Vein endothelial cell (primary cell): ENCODE data around the gene GRK1. TPM values are rescaled to one million over a fixed set of nuclear protein-coding genes. Genes with fewer than 3 reads are reported as not detected.

Experiments
- total RNA-seq: library from RNA; depleted of rRNA; stranded (reverse); fragments of >200 nt; gene quantifications from 2 replicates; pipeline ENCODE4 v1.2.3, GENCODE V29; 2012

Gene GRK1
- total RNA-seq = under 0.01 TPM in 1 of 2 replicates, not detected in the other

DNA sequence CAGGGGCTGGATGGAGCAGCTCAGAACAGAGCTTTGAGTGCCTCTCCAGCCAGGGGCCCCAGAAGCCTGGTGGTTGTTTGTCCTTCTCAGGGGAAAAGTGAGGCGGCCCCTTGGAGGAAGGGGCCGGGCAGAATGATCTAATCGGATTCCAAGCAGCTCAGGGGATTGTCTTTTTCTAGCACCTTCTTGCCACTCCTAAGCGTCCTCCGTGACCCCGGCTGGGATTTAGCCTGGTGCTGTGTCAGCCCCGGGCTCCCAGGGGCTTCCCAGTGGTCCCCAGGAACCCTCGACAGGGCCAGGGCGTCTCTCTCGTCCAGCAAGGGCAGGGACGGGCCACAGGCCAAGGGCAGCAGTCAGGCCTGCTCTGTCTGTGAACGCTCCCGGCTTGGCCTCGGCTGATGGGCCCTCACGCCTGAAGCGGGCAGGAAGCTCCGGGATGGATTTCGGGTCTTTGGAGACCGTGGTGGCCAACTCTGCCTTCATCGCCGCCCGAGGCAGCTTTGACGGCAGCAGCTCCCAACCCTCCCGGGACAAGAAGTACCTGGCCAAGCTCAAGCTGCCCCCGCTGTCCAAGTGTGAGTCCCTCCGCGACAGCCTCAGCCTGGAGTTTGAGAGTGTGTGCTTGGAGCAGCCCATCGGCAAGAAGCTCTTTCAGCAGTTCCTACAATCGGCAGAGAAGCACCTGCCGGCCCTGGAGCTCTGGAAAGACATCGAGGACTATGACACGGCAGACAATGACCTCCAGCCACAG is at the start of gene GRK1:
Gene GRK1 (plus strand): TSS at position 269 of the 751 bp plus-strand sequence. CDS start 168 bp downstream, at position 437.

DNA sequence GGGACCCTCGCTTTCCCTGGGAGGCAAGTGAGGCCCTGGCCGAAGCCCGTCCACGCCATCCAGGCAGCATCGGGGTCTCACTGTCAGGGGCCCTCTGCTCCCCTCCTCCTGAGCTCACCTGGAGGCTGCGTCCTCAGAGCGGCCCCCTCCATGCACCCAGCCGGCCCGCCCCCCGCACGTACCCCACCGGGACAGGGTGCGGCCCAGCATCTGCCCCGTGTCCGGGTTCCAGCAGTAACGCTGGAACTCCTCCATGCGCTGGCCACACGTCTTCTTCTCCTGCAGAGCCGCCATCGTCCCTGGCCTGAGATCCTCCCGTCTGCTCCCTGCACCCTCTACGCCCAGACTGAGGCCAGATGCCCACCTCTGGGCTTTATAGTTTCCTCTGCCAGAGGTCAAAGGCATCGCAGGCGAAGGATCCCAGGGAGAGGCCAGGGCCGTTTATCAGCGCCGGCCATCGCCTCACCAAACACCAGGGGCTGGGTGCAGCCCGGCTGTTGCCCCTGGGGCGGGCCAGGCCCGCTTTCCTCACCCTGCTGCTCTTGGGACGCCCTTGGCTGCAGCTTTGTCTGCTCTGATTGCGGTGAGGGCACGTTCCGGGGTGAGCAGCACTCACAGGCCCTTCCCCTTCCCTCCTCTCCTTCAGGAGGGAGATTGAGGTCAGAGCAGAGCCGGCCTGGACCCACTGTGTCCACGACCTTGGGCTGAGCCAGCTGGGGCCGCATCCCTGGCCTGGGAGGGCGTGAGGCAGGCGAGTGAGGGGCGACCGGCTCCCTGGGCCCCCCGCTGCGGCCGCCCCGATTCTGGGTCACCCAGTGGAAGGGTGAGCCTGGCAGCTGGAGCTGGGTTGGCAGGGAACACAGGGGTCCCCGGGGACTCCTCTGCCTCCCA is 8.9 kb upstream of the GRK1 start, which contains the start of gene ATP4B:
Gene ATP4B (minus strand): TSS at position 348 of the 891 bp plus-strand sequence. CDS start 54 bp downstream, at position 294.

DNA sequence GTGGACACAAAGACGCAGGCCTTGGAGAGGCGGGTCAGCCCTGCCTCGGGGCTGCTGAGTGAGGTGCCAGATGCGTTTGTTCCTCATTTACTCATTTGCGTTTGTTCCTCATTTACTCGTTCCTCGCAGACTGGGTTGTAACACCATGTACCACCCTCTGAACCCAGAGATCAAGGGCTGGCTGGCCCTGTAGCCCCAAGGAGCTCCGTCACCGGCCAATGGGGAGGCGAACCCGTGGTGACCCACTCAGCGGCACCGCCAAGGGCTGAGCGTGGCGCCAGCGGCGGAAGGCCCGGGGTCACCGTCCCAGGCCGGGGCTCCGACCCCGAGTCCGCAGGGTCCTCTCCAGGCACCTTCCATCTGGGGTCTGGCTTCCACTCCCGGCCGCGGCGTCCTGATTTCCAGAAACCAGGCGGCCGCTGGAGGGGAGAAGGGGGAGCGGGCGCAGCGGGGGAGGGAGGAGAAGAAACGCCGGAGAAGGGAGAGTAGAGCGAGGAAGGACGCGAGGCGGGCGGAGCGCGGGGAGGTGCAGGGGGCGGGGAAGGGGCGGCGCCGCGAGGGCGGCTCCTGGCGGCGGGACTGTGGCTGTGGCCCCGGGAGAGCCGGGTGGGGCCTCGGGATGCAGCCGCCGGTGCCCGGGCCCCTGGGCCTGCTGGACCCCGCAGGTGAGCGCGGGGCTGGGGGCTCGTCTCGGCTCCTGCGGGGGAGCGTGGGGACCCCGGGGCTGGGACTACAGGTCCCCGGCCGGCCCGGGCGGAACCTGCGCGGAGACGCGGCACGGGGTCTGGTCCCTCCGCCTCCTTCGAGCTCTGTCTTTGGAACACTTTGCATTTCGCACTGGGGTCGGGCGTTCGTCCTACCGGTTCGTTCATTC is 91.9 kb downstream of the GRK1 start, which contains the start of gene TMEM255B:
Gene TMEM255B (plus strand): TSS at position 576 of the 874 bp plus-strand sequence. CDS start 44 bp downstream, at position 620.

Other genes with a start within 250 kb of the GRK1 start
- 1.1 and 1.3 TPM in 2 replicates for gene ADPRHL1, start 213.7 kb upstream of the GRK1 start, total RNA-seq
- gene DCUN1D2, start 176.5 kb upstream of the GRK1 start, total RNA-seq = 8.4 and 8.8 TPM in 2 replicates
- 58.5 and 94.3 TPM in 2 replicates for gene TFDP1, start 82.5 kb upstream of the GRK1 start, total RNA-seq
- gene ATP4B, start 9.0 kb upstream of the GRK1 start, total RNA-seq = under 0.01 TPM in 1 of 2 replicates, not detected in the other
- 24.8 and 36.1 TPM in 2 replicates for gene TMEM255B, start 92.0 kb downstream of the GRK1 start, total RNA-seq
- 38.7 and 111 TPM in 2 replicates for gene GAS6, start 196.9 kb downstream of the GRK1 start, total RNA-seq